Measurements from ENCODE around the gene PITX1.
"Not testable (repeated sequence)": the region's sequence is repeated elsewhere in the genome, so short reads cannot be mapped to it uniquely, and the experiment has no call there.

Gene PITX1

GRCh38 chr5:135010502-135011354 is 23.3 kb downstream of the PITX1 start:
- DNase-seq (ENCODE audit: low spot score), result no peak

- DNase-seq (ENCODE audit: low spot score), result no peak
Observed at GRCh38 chr5:135009736-135010501, 24.1 kb downstream of the PITX1 start.

DNA sequence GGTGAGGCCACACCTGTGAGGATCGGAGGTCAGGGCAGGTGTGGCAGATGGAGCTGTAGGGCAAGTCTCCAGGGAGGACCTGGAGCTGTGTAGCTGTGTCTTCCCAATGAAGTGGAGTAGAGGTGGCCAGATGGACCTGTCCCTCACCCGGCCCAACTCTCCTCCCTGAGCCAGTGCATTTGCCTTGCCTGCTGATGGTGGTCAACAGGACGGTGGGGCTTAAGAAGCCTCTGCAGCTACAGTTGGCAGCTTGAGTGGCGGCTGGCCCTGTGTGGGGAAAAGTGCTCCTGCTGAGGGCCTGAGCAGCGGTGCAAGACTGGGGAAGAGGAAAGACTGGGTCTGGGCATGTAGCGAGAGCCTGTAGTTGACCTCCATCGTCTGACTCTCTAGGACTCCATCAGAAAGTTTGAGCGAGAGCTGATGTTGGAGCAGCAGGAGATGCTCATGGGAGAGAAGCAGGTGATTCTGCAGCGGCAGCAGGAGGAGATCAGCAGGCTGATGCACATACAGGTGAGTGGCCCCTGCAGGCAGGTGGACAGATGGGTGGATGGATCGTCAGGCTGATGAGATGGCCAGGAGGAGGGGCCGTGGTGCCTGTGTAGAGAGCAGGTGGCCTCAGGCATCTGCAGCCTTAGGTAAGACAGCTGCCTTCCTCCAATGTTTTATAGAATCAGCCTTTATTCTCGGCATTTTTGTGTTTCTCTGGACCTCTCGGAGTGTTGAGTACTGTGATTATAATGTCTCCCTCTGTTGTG is 24.9 kb downstream of the PITX1 start:
- DNase-seq (ENCODE audit: low spot score), result no peak

DNA sequence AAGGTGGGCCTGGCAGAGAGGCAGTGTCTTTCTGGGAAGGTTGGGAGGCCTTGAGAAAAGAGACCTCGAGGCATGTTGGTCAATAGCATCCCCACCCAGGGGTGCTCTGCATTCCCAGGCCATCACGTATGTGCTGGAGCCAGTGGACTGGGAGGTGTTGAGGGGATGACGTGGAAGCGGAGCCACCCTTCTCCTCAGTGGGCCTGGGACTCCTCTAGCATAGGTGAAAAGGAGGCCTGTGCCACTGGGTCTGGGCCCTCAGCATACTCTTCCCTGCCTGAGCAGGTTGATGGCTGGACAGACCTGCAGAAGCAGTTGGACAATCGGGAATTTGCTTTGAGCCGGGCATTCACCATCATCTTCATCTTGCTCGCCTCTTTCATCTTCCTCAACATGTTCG is 25.5 kb downstream of the PITX1 start:
- peak; percentile 5 for DNase-seq (ENCODE audit: low spot score)

GRCh38 chr5:135007749-135008363 is 26.2 kb downstream of the PITX1 start:
- DNase-seq (ENCODE audit: low spot score), result peak; percentile 4

GRCh38 chr5:135007305-135007704 is 26.7 kb downstream of the PITX1 start:
- peak; percentile 2 for DNase-seq (ENCODE audit: low spot score)

DNA sequence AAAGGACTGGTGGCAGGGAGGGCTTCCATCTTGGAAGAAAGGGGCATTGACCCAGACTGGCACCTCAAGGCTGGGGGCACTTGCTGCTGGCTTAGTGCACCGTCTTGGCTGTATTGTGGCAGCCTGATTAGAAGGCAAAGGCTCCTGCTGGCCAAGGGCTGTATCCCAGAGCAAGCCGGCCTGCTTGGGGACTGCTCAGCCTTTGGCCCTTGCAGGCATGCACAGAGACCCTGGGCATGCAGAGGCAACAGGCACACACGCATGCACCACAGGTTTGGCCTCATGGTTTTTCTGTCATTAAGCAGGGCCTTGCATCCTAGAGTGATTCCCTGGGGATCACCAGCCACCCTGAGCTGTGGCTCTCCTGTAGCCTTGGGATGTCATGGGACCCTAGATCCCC is 29.0 kb downstream of the PITX1 start:
- DNase-seq (ENCODE audit: low spot score), result peak; percentile 6

DNA sequence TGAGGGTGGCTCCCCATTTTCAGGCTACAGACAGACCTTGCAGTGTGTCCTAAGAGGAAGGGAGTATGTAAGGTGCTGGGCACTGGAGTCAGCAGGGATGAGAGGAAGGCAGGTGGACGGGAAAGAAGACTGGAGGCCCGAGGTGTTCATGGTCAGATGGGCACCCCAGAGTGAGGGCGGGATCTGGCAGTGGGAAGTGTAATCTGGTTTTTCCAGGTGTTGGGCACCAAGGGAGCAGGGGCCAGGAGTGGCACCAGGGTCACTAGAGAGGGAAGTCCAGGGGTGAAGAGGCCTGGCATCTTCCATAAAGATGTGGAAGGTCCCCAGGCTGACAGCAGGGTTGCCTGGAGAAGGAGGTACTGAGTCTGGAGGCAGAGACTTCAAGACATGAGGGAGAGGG is 29.7 kb downstream of the PITX1 start:
- peak; percentile 7 for DNase-seq (ENCODE audit: low spot score)

GRCh38 chr5:134998068-134998467 is 36.0 kb downstream of the PITX1 start:
- not testable (repeated sequence) for DNase-seq (ENCODE audit: low spot score)

GRCh38 chr5:134997015-134997414 is 37.0 kb downstream of the PITX1 start:
- peak; percentile 9 for DNase-seq (ENCODE audit: low spot score)

DNA sequence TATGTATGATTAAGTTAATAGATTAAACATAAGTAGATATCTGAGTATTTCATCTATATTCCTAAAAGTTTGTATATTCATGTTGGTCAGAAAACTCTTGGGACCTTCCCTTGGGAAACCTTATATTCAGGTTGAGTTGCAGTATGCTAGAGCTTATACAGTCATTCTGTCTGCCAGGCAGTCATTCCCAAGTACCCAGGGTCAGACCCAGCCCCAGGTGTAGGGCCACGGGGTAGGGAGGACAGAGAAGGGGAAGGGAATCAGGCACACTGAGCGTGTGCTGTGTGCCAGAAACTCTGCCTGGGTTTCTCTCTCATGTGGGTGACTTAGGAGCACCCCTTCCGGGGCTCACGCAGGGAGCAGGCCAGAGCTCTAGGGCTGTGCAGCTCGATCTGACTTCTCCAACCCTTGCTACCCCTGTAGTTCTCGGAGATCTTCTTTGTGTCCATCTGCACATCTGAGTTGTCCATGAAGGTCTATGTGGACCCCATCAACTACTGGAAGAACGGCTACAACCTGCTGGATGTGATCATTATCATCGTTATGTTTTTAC is 38.1 kb downstream of the PITX1 start:
- no peak for DNase-seq (ENCODE audit: low spot score)

- DNase-seq (ENCODE audit: low spot score), result peak; percentile 6
Observed at GRCh38 chr5:134994560-134995156, 39.4 kb downstream of the PITX1 start.

GRCh38 chr5:134993161-134993560 is 40.9 kb downstream of the PITX1 start:
- no peak for DNase-seq (ENCODE audit: low spot score)

- no peak for DNase-seq (ENCODE audit: low spot score)
Observed at GRCh38 chr5:134992148-134992547, 41.9 kb downstream of the PITX1 start.

DNA sequence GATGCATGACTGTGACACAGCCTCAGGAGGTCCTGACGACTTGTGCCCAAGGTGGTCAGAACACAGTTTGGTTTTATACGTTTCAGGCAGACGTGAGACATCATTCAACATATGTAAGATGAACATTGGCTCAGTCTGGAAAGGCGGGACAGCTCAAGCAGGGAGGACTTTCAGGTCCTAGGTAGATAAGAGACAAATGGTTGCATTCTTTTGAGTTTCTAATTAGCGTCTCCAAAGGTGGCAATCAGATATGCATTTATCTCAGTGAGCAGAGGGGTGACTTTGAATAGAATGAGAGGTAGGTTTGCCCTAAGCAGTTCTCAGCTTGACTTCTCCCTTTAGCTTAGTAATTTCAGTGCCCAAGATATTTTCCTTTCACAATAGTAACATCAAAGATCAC is 43.8 kb downstream of the PITX1 start:
- not testable (repeated sequence) for DNase-seq (ENCODE audit: low spot score)

DNA sequence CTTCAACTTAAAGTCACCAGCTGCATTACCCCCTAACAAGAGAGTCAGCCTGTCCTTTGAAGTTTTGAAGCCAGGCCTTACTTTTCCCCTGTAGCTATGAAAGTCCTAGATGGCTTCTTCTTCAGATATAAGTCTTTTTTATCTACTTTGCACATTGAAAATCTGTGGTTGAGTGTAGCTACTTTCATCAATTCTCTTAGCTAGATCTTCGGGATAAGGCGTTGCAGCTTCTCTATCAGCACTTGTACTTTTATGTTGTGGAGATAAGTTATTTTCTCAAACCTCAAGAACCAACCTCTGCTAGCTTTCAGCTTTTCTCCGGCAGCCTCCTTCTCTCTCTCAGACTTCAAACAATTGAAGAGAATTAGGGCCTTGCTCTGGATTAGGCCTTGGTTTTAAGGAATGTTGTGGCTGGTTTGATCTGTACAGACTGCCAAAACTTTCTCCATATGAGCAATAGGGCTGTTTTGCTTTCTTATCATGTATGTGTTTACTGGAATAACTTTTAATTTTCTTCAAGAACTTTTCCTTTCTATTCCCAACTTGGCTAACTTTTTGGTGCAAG is 44.7 kb downstream of the PITX1 start:
- peak; percentile 12 for DNase-seq (ENCODE audit: low spot score)

DNA sequence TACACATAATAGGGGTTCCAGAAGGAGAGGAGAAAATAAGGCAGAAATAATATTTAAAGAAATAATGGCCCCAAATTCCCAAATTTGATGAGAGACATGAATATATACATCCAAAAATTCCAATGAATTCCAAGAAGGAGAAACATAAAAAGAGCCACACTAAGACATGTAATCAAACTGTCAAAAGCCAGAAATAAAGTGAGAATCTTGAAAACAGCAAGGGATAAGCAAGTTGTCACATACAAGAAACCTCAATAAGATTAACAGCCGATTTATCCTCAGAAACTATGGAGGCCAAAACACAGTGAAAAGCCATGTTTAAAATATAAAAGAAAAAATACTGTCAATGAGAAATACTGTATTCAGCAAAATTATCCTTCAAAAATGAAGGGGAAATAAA is 51.8 kb downstream of the PITX1 start:
- DNase-seq (ENCODE audit: low spot score), result no peak

DNA sequence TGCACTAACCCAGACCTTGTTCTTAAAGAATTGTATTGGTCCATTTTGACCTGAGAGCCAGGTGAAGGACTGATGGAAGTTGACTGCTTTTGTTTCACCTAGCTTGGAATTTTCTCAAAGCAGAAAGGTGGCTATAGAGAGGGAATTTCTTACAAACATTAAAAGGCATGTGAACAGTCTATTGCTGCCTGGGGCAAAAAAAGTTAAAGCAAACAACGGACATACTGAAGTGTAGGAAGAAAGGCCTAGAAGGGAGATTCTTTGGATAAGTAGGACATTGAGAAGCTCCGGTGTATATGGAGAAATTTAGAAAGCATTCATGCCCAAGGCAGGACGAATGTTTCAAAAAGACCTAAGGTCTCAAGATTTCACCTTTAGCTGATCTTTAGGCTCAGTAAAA is 54.6 kb downstream of the PITX1 start:
- DNase-seq (ENCODE audit: low spot score), result no peak
